MM.1S (cell line): Measurements from ENCODE around the gene PLCB1.

Experiments used
- CTCF ChIP-seq: fragments of 300-600 bp; sonication (generic); IDR thresholded peaks from 2 replicates; pipeline ENCODE4 v1.5.1; 2016; ENCODE audit warnings: antibody characterized with exemption, low read length, mixed read lengths
- EZH2 ChIP-seq: fragments of 300-600 bp; sonication (generic); optimal IDR thresholded peaks from 2 replicates; pipeline ENCODE3; 2017; ENCODE audit warnings: low read depth, mild to moderate bottlenecking, antibody characterized with exemption, low read length, mixed read lengths
- EZH2phosphoT487 ChIP-seq: fragments of 300-600 bp; sonication (generic); IDR thresholded peaks from 2 replicates; pipeline ENCODE4 v1.6.1; 2018; ENCODE audit warnings: antibody characterized with exemption, low read length

DNA sequence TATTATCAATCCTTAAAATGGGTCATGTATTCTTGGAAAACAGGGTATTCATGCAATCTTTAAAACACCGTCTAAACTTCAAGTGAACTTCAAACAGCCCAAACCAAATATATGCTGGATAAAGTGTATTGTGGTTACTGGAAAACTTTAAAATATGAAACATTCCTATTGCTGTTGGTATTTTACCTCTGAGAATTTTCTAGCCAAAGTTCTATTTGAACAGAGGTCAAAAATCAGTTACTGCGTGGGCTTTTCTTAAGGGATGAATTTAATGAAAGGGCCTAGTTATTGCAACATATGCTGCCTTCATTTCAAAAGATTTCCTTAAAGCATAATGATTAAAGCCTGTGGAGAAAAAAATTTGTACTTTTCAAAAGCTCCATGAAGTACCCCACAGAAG, 436.0 kb downstream of the PLCB1 start:
- no peak for TF ChIP-seq EZH2
- TF ChIP-seq CTCF: no peak
- no peak for TF ChIP-seq EZH2phosphoT487
